NCI-H2107 treated with DMSO at 0.1 percent for 48 hours (cell line): ENCODE results near the gene PDIA5.
A peak's percentile ranks its signal among the peaks of the same experiment; 100 is the strongest.

Experiments used
- DNase-seq: peaks from one replicate; lab custom pipeline; 2025; ENCODE audit not compliant: unreplicated experiment; lab: John Stamatoyannopoulos, UW

The PDIA5 gene

GRCh38 chr3:123161167-123161566 lies 94.3 kb downstream of the PDIA5 start:
- no peak for DNase-seq

GRCh38 chr3:123163141-123163540 lies 96.3 kb downstream of the PDIA5 start:
- DNase-seq = no peak

GRCh38 chr3:123165163-123165562 lies 98.3 kb downstream of the PDIA5 start:
- no peak for DNase-seq

GRCh38 chr3:123167686-123168085 lies 100.9 kb downstream of the PDIA5 start:
- no peak for DNase-seq

GRCh38 chr3:123168122-123168521 lies 101.3 kb downstream of the PDIA5 start:
- DNase-seq = no peak

GRCh38 chr3:123168605-123169004 lies 101.8 kb downstream of the PDIA5 start:
- DNase-seq = no peak

GRCh38 chr3:123169492-123169929 lies 102.7 kb downstream of the PDIA5 start:
- no peak for DNase-seq

GRCh38 chr3:123169930-123170329 lies 103.1 kb downstream of the PDIA5 start:
- no peak for DNase-seq

GRCh38 chr3:123180791-123181190 lies 114.0 kb downstream of the PDIA5 start:
- DNase-seq = no peak

GRCh38 chr3:123186695-123187094 lies 119.9 kb downstream of the PDIA5 start:
- DNase-seq = no peak

- no peak for DNase-seq
Observed at GRCh38 chr3:123188058-123188457, 121.2 kb downstream of the PDIA5 start.

GRCh38 chr3:123193448-123194101 lies 126.8 kb downstream of the PDIA5 start:
- DNase-seq = no peak

- no peak for DNase-seq
Observed at GRCh38 chr3:123194552-123194951, 127.7 kb downstream of the PDIA5 start.

- DNase-seq = no peak
Observed at GRCh38 chr3:123198372-123198771, 131.5 kb downstream of the PDIA5 start.

- DNase-seq = no peak
Observed at GRCh38 chr3:123201223-123201556, 134.4 kb downstream of the PDIA5 start.

GRCh38 chr3:123201557-123202427 lies 135.0 kb downstream of the PDIA5 start, which contains the start of gene SEC22A:
Gene SEC22A (plus strand): TSS chr3:123201943. CDS start chr3:123209218, 7,275 bp downstream.
- DNase-seq = peak; percentile 98

- no peak for DNase-seq
Observed at GRCh38 chr3:123202451-123202850, 135.6 kb downstream of the PDIA5 start.
